Testis (tissue), 2 donors: Measurements from ENCODE around the gene AHCTF1.

ENCODE experiments used
- CTCF ChIP-seq, 3 experiments: fragments of 450-650 bp in 2 of 3; fragments of 200-600 bp in 1 of 3; sonication (generic) in 1 of 3; IDR thresholded peaks; one replicate each; pipeline ENCODE4 v1.5.1; 2016 to 2019; ENCODE audit warnings: antibody characterized with exemption in 3 of 3, mild to moderate bottlenecking in 2 of 3, moderate library complexity in 1 of 3
- POLR2A ChIP-seq: fragments of 450-650 bp; IDR thresholded peaks from one replicate; pipeline ENCODE4 v1.6.1; 2017; ENCODE audit warnings: antibody characterized with exemption, mild to moderate bottlenecking, moderate library complexity

- TF ChIP-seq CTCF (IDR thresholded peaks at IDR 0.05) (no peak), POLR2A (no peak)
These were observed 24.3 kb downstream of the AHCTF1 start for GRCh38 chr1:246907472-246907871.
